Measurements from ENCODE around the gene PLA2G2C.
A peak's percentile ranks its signal among the peaks of the same experiment; 100 is the strongest.
"Not testable (repeated sequence)": the region's sequence is repeated elsewhere in the genome, so short reads cannot be mapped to it uniquely, and the experiment has no call there.

PLA2G2C gene

DNA sequence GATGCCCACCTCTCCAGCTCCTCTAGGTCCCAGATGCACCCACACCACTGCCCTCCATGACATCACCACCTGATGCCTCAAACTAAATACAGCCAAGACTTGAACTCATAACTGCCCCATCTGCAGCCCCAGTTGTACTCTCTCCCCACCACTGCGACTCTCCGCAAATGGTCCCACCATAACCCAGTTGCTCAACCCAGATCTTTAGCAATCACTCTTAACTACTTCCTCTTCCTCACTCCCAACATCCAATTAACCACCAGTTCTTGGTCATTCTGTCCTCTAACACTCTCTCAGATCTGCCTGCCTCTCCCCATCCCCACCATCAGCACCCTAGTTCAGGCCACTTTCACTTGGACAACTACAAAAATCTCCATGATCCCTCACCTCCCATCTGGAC lies 36.8 kb upstream of the PLA2G2C start:
- H3K4me3 ChIP-seq (replicated peaks; ENCODE audit: low read depth, low read length), result no peak overlapping the region
- no peak for DNase-seq (ENCODE audit: extremely low read depth, insufficient read length)
- TF ChIP-seq, protein P1, sequence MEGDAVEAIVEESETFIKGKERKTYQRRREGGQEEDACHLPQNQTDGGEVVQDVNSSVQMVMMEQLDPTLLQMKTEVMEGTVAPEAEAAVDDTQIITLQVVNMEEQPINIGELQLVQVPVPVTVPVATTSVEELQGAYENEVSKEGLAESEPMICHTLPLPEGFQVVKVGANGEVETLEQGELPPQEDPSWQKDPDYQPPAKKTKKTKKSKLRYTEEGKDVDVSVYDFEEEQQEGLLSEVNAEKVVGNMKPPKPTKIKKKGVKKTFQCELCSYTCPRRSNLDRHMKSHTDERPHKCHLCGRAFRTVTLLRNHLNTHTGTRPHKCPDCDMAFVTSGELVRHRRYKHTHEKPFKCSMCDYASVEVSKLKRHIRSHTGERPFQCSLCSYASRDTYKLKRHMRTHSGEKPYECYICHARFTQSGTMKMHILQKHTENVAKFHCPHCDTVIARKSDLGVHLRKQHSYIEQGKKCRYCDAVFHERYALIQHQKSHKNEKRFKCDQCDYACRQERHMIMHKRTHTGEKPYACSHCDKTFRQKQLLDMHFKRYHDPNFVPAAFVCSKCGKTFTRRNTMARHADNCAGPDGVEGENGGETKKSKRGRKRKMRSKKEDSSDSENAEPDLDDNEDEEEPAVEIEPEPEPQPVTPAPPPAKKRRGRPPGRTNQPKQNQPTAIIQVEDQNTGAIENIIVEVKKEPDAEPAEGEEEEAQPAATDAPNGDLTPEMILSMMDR (IDR thresholded peaks at IDR 0.05; ENCODE audit: insufficient read depth, low read length, poor library complexity, severe bottlenecking), result no peak
- no peaks in the 10 kb centered on the region; the same call in 1 of the 2 replicates for H3K27me3 ChIP-seq (replicated peaks; ENCODE audit: control insufficient read depth, insufficient read depth, low read length)
- H3K36me3 ChIP-seq (ENCODE audit: control insufficient read depth, insufficient read depth, low read length), result no peaks in the 10 kb centered on the region

DNA sequence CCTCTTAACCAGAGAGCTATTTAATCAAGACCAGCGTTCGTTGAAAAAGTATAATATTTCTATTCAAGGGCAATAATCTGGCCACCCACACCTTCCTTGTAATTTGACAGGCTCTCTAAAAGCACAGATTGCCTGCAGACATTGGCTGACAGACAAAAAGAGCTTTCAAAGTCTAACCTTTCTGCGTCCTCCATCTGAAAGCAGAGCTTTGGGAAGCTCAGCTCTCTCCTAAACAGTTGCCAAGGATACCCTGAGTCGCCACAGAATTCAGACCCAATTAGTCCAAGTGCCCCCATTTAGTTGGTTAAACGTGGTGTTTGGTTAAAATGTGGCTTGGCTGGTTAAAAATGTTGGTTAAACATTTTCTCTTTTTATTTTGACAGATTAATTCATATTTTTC lies 33.7 kb upstream of the PLA2G2C start:
- Histone ChIP-seq H3K27me3 (replicated peaks; ENCODE audit: control insufficient read depth, insufficient read depth, low read length) (no peaks in the 10 kb centered on the region; the same call in 1 of the 2 replicates), H3K4me3 (replicated peaks; ENCODE audit: low read depth, low read length) (no peak overlapping the region), H3K36me3 (ENCODE audit: control insufficient read depth, insufficient read depth, low read length) (no peaks in the 10 kb centered on the region)
- TF ChIP-seq, protein P1 (IDR thresholded peaks at IDR 0.05; ENCODE audit: insufficient read depth, low read length, poor library complexity, severe bottlenecking), result no peak
- no peak for DNase-seq (ENCODE audit: extremely low read depth, insufficient read length)

DNA sequence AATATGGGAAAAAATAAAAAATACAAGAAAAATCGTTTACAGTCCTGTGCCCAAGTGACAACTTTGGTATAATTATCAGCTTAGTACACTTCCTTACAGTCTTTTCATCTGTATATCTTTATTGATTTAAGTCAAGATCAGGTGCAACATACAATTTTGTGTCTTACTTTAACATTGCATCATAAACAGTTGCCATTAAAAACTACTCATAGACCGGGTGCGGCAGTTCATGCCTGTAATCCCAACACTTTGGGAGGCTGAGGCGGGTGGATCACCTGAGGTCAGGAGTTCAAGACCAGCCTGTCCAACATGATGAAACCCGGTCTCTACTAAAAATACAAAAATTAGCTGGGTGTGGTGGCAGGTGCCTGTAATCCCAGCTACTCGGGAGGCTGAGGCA lies 32.7 kb upstream of the PLA2G2C start:
- not testable (repeated sequence) for H3K4me3 ChIP-seq (replicated peaks; ENCODE audit: low read depth, low read length); H3K36me3 ChIP-seq (ENCODE audit: control insufficient read depth, insufficient read depth, low read length); H3K27me3 ChIP-seq (replicated peaks; ENCODE audit: control insufficient read depth, insufficient read depth, low read length); DNase-seq (ENCODE audit: extremely low read depth, insufficient read length)

DNA sequence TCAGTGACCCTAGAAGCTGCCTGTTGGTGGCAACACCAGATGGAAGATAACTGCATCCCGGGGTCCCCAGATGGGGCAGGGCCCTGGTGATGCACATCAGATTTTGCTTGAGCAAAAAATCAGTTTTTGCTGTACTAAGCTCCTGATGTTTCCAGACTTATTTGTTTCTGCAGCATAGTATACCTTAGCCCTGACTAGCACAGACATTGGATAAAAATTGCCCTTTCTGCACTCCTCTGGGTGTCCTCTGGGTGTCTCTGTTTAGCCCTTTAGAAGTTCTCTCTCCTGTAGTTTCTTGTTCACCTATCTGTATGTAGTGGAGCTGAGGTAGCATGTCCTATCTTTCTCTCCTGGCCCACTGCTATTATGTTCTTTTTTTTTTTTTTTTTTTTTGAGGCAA lies 30.3 kb upstream of the PLA2G2C start:
- peak; percentile 12 for DNase-seq (ENCODE audit: extremely low read depth, insufficient read length)
- Histone ChIP-seq H3K36me3 (ENCODE audit: control insufficient read depth, insufficient read depth, low read length) (no peaks in the 10 kb centered on the region), H3K27me3 (replicated peaks; ENCODE audit: control insufficient read depth, insufficient read depth, low read length) (no peaks in the 10 kb centered on the region; the same call in 1 of the 2 replicates), H3K4me3 (replicated peaks; ENCODE audit: low read depth, low read length) (no peak overlapping the region)
- TF ChIP-seq, protein P1 (IDR thresholded peaks at IDR 0.05; ENCODE audit: insufficient read depth, low read length, poor library complexity, severe bottlenecking), result peak; percentile 66

DNA sequence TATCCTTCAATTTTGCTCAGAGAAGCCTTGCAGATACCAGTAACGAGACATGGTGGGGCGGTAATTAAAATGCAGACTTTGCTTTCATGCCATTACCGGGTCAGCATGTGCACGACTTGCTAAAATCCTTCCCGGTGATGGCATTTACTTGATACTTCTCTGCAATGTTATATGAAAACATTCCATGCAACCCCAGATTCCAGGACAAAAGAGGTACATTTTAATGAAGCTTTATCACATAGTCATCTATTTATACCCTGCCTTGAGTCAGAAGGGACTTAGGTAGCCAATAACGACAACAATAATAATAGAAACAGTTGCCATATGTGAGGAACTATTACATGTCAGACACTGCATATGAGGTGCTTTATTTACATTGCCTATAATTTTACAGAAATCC lies 29.4 kb upstream of the PLA2G2C start:
- TF ChIP-seq, protein P1 (IDR thresholded peaks at IDR 0.05; ENCODE audit: insufficient read depth, low read length, poor library complexity, severe bottlenecking), result no peak
- Histone ChIP-seq H3K36me3 (ENCODE audit: control insufficient read depth, insufficient read depth, low read length) (no peaks in the 10 kb centered on the region), H3K4me3 (replicated peaks; ENCODE audit: low read depth, low read length) (no peak overlapping the region), H3K27me3 (replicated peaks; ENCODE audit: control insufficient read depth, insufficient read depth, low read length) (no peaks in the 10 kb centered on the region)
- DNase-seq (ENCODE audit: extremely low read depth, insufficient read length), result no peak

DNA sequence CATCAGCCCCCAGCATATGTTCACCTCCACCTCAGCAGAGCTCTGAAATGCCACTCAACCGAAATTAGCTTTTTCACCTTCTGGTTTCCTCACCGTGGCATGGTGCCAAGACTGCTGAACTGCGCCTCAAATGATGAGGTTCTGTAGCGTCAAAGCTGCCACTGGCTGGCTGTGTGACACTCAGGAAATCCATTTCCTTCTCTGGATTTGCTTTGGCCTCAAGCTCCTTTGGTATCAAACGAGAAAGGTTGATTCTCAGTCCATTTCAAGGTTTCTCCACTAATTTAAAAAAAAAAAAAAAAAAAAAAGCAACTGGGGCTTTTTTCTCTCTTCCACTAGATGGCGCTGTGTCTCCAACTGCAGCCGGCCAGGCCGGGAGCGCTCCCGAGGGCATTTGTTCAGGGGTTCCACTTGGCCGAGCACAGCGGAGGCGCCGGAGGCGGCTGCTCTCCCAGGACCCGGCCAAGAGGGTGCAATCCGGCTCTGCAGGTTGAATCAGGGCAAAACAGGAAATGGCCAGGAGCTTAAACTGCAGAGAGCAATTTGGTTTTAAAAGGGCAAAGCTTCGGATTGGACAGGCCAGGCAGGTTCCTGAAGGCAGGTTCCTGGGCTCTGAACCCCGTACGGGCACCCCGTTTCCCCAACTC lies 26.5 kb upstream of the PLA2G2C start:
- peak; percentile 65 for DNase-seq (ENCODE audit: extremely low read depth, insufficient read length)
- Histone ChIP-seq H3K4me3 (replicated peaks; ENCODE audit: low read depth, low read length) (no peak overlapping the region), H3K36me3 (ENCODE audit: control insufficient read depth, insufficient read depth, low read length) (no peaks in the 10 kb centered on the region), H3K27me3 (replicated peaks; ENCODE audit: control insufficient read depth, insufficient read depth, low read length) (no peaks in the 10 kb centered on the region)
- TF ChIP-seq, protein P1 (IDR thresholded peaks at IDR 0.05; ENCODE audit: insufficient read depth, low read length, poor library complexity, severe bottlenecking), result peak; percentile 84
